D341Med (cell line): Measurements from ENCODE around the gene CACNB3.
"Not testable (repeated sequence)": the region's sequence is repeated elsewhere in the genome, so short reads cannot be mapped to it uniquely, and the experiment has no call there.

ENCODE experiments used
- DNase-seq: peaks from one replicate; pipeline ENCODE4 v3.0.0; 2012; ENCODE audit warnings: low spot score

Gene CACNB3

DNA sequence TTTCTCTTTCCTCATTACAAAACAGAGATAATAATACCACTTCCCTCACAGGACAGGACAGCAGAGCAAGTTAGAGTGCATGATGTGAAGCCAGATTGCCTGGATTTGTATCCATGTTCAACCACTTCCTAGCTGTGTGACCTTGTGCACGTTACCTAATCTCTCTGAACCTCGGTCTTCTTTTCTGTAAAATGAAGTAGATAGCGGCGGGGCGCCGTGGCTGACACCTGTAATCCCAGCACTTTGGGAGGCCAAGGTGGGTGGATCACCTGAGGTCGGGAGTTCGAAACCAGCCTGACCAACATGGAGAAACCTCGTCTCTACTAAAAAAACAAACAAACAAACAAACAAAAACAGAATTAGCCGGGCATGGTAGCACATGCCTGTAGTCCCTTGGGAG lies 36.6 kb downstream of the CACNB3 start:
- DNase-seq, result not testable (repeated sequence)

DNA sequence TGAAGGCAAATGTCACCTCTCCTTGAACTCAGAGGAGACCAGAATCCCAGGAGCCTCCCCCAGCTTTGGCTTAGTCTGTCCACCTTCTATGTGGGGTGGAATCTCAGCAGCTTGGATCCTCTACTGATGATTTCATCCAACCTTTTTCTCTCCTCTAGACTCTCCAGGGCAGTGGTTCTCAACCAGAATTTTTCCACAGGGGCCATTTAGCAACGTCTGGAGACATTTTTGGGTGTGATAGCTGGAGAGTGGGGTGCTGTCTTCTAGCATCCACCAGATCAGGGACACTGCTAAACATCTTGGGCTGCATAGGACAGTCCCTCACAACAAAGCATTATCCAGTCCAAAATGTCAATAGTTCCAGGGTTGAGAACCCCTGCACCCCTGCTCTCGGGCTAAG lies 38.1 kb downstream of the CACNB3 start:
- no peak for DNase-seq

DNA sequence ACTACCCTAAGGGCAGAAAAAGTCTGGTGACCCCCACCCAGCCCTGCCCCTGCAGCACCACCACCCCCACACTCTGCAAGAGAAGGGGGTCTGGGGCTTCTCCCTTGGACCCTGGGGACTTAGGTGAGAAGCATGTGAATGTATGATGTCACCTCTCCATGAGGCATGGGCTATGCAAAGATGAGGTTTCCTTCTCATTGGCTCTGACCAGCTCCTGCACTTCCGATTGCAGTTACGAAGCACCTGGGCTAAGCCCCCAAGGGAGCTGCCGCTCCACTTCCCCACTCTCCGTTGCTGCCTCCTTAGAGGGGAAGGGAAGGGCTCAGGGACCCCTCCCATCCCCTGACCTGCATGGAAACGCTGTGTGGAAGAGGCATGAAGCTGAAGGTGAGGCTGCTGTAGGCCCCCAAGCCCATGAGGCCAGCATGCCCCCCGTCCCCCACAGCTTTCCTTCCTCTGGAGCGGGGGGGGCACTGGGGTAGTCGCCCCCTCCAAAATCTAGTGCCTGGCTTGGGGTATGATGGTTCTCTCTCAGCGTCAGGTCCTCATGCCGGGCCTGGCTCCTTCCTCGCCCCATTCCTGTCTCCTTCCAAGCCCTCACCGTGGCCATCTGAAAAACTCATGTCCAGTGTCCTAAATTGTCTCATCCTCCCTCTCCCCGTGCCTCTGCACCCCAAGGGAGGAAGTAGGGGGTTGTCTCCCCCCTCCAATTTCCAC lies 39.1 kb downstream of the CACNB3 start:
- no peak for DNase-seq

DNA sequence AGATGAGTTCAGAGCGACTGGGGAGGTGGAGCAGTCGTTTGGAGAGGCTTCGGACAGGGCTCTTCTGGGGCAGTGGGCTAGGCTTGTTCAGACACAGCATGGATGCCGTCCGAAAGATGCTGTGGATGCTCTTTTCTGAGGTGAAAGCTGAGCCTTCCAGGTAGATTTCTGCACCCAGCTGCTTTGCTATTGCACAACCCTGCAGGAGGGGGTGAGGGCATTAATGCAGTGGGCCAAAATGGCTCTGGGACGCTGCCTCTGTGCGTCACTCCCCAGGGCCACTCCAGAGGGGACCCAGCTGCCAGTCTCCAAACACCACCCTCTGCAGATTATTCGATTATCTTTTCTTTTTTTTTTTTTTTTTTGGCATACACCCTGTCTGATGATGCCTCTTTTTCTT lies 39.7 kb downstream of the CACNB3 start:
- DNase-seq, result no peak

DNA sequence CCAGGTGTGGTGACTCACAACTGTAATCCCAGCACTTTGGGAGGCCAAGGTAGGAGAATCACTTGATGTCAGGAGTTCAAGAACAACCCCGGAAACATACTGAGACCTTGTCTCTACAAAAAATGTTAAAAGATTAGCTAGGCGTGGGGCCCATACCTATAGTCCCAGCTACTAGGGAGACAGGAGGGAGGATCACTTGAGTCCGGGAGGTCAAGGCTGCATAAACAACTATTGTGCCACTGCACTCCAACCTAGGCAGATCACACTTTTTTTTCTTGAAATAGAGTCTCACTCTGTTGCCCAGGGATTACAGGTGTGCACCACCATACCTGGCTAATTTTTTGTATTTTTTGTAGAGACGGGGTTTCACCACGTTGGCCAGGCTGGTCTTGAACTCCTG lies 41.3 kb downstream of the CACNB3 start:
- no peak for DNase-seq

DNA sequence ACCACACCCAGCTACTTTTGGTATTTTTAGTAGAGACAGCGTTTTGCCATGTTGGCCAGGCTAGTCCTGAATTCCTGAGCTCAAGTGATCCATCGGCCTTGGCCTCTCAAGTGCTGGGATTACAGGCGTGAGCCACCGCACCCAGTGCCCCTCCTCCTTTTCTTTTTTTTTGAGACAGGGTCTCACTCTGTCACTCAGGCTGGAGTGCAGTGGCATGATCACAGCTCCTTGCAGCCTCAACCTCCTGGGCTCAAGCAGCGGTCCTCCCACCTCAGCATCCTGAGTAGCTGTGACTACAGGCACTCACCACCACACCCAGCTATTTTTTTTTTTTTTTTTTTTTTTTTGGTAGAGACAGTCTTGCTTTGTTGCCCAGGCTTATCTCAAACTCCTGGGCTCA lies 41.9 kb downstream of the CACNB3 start:
- not testable (repeated sequence) for DNase-seq

DNA sequence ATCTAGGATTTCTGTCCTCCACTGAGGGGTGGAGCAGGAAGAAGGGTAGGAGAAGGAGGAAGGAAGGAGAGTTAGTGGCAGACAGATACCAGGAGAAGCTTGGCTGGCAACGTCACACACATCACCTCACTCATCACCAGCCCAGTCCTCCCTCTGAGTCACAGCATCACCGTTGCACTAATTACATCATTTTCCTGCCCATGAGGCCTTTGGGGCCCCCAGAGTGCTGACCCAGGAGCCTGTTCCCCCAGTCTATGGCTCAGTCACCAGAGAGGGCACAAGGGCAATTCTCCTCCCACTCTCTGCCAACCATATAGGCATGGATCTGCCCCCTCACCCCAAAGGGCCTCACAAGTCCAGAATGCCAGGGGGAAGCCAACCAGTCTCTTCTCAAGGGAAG lies 42.8 kb downstream of the CACNB3 start:
- no peak for DNase-seq

DNA sequence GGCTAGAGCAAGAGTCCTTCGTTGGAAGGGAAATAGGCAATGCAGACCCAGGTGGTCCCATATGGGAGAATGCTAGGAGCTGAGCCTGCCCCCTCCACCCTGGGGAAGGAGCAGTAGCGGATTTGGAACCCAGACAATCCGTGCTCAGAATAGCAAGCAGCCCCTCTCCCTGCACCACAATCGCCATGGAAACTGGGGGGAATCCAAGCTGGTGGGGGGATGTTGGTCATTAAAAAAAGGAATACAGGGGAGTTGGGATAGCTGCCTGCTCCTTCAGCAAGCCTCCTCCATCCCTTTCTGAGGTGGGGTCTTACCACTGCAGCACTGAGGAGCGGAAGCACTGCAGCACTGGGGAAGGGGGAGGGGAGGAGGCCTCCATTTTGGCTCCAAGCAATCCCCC lies 44.5 kb downstream of the CACNB3 start:
- DNase-seq, result no peak

DNA sequence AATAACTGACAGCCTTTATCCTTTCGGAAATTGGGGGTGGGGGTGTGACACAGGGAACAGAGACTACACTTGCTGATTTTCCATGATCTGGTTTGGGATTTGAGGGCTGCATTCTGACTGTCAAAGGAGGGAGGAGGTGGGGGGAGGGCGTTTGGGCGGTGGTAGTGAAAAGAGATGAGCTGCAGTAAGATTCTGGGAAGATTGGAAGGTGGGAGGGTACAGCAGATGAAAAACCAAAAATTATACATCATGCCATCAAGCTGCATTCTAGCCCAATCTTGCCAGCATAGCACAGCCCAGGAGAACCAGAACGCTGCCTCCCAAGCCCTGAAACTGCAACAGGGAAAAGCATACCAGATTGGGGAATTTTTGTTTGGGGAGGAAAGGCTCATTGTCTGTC lies 45.0 kb downstream of the CACNB3 start:
- no peak for DNase-seq

DNA sequence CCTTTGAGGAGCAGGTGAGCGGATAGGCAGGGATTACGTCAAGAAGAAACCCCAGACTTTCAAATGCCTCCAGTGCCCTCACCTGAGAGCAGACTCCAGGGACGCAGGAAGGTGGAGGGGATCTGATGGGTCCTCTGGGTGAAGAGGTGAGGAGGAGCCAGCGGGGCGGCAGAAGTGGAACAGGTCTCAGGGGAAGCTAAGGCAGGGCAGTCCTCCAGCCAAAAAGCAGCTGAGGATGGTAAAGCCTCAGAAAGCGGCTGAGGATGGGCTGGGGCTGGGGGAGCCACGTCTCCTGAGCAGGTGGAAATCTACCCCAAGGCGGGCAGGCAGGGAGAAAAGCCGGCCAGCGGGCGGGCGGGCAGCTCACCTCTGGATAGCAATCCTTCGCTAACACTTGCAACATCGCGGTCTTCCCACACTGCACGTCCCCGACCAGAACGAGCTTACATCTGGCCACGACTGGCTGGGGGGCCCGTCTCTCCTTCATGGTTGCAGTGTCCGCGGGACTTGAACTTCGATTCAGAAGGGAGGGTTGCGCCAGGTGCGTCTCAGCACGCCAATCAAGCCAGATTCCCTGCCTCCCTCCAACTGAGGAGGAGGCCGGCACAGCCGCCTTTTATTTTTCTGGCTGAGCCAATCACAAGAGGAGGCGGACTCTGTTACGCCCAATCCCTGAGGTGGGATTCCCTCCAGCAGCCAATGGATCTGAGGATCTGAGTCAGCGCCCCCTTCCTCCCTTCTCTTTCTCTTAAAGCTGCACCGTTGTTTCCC lies 47.2 kb downstream of the CACNB3 start, which contains the start of gene RND1:
Gene RND1, minus strand, starts transcription at position 590 of the 771 bp plus-strand sequence. Its CDS starts 103 bp downstream, at position 487.
- DNase-seq, result peak; percentile 92

DNA sequence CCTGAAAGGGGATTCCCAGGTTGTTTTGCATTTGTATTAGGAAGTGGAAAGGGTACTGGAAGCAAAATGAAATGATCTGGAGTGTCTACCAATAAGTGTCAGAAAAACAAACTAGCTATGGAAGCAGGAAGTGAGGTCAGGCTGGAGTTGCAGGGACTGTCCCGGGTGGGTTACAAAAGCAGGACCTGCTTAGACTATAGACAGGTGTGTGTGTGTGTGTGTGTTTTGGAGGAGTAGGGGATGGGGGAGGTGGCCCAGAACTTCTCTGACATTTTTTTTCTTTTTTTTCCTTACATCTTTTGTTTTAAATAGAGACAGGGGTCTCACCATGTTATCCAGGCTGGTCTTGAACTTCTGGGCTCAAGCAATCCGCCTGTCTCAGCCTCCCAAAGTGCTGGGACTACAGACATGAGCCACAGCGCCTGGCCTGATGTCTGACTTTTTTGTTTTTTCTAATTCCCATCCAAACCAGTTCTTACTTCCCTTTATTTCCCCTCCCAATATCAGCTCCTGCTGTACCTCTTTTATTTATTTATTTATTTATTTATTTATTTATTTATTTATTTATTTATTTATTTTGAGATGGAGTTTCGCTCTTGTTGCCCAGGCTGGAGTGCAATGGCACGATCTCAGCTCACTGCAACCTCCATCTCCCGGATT lies 47.9 kb downstream of the CACNB3 start:
- DNase-seq, result no peak

DNA sequence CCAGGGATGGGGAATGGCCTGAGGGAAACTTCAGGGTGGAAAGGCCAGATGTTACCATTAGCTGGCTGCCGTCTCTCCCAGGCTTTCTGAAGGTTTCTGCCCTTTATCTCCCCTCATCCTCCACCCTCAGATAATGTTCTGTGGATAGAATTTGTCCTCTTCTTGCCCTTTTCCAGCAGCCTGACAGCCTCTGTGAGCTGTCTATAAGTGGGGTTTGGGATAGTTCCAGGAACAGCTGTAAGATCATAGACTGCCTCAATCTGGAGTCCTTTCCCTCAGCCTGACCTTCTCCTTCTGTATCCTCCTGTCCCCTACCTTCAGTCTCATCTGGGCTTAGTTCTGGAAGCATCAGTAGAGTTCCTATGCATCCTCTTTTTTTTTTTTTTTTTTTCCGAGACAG lies 50.2 kb downstream of the CACNB3 start:
- DNase-seq, result no peak

DNA sequence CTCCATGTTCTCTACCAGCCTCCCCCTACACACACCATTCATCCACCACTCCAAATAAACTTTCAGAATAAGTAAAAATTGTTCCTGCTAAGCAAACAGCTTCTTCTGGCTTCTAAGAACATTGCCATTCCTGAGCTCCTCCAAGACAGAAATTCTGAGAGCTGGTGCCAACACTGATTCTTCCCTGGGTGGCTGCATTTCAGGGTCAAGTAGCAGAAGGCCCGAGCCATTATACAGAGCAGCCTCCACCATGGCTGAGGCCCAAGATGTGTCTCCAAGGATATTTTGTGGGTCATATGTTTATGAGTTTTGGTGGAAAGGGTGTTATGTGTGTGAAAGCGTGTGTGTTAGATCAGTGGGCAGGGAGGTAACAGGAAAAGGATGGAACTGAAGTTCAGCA lies 50.9 kb downstream of the CACNB3 start:
- DNase-seq, result no peak

DNA sequence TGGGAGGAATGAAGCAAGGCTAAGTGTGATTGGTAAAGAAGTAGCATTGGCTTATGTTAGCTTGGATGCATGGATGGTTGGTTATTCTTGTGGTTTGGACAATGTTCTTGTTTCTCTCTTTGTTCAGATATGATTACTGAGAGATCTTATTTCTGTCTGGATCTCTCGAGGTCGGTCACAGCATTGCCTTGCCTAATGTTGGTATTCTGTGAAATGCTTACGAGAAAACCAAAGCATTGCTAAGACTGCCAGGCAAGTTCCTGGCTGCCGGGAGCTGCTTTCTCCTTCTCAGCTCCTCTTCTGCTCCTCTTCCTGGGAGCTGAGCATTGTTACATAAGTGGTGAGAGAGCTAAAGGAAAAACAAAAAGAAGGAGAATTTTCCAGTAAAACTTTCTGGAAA lies 54.8 kb downstream of the CACNB3 start:
- DNase-seq, result no peak

DNA sequence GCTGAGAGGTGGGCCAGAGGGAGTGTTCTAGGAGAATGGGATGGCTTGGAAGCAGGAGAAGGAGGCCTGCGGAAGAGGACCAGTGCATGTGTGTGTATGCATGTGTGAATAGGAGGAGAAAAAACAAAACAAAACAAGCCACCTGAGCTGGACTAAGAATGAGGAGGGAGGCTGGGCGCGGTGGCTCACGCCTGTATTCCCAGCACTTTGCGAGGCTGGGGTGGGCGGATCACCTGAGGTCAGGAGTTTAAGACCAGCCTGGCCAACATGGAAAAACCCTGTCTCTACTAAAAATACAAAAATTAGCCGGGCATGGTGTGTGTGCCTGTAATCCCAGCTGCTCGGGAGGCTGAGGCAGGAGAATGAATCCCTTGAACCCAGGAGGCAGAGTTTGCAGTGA lies 55.2 kb downstream of the CACNB3 start:
- DNase-seq, result not testable (repeated sequence)

DNA sequence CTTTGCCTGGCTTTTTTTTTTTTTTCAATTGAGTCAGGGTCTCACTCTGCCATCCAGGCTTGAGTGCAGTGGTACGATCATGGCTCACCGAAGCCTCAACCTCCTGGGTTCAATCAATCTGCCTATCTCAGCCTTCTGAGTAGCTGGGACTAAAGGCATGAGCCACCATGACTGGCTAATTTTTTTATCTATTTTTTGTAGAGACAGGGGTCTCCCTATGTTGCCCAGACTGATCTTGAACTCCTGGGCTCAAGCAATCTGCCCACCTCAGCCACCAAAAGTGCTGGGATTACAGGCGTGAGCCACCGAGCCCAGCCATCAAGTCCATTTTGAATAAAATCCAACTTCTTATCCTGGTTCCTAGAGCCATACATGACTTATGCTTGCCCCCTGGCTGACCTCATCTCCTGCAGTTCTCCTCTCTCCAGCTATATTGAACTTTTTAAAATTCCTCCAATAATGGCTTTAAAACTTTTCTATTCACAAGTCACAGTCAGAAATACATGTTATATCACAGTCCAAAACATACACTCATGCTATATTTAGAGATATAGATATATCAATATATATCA lies 57.7 kb downstream of the CACNB3 start:
- DNase-seq, result no peak
